ENCODE results near the gene METTL15. TPM values are rescaled to one million over a fixed set of nuclear protein-coding genes. Genes with fewer than 3 reads are reported as not detected.

Gene METTL15
- polyA plus RNA-seq, 1 donor (not counting 4 experiments of a cell fraction or from before 2014, with no cell fraction given) = 10.0 TPM

DNA sequence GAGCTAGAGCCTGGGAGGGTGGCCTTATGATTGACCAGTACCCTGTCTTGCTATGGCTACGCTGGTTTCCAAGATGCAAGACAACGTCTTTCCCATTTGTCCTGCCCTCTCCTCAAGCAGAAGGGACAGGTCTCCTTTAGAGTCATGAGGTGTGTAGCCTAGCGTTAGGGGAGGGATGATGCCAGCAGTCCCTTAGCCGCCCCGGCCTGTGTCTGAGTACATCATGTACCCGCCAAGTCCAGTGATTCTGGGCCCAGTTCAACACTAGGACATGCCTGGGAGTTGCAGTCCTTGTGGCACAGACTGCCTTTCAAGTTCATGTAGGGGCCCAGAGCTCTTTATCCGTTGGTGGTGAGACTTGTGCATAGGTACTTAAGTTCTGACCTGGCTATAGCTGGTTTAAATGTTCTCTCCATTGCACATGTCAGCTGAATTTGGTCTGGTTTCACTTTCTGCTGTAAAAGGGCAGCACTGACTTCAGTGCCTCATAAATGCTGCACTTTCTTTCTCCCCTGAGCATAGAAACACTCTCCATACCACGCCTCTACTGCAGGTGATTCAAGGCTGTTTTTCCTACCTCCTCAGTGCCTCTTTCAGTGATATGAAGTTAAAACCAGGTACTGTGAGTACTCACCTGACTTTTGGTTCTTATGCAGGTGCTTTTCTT, 151.1 kb downstream of the METTL15 start:
- no peaks in the 10 kb centered on the region for H3K36me3 ChIP-seq (ENCODE audit: control insufficient read depth in 2 of 2, extremely low read depth in 1 of 2, insufficient read depth in 2 of 2, low read length in 2 of 2)
- TF ChIP-seq, protein P1, sequence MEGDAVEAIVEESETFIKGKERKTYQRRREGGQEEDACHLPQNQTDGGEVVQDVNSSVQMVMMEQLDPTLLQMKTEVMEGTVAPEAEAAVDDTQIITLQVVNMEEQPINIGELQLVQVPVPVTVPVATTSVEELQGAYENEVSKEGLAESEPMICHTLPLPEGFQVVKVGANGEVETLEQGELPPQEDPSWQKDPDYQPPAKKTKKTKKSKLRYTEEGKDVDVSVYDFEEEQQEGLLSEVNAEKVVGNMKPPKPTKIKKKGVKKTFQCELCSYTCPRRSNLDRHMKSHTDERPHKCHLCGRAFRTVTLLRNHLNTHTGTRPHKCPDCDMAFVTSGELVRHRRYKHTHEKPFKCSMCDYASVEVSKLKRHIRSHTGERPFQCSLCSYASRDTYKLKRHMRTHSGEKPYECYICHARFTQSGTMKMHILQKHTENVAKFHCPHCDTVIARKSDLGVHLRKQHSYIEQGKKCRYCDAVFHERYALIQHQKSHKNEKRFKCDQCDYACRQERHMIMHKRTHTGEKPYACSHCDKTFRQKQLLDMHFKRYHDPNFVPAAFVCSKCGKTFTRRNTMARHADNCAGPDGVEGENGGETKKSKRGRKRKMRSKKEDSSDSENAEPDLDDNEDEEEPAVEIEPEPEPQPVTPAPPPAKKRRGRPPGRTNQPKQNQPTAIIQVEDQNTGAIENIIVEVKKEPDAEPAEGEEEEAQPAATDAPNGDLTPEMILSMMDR (optimal IDR thresholded peaks at IDR 0.05 in 1 of 3, IDR thresholded peaks at IDR 0.05 in 1 of 3, conservative IDR thresholded peaks at IDR 0.05 in 1 of 3; ENCODE audit: extremely low read depth in 1 of 3, insufficient read depth in 2 of 3, low read length in 3 of 3) = no peak
- no peak for TF ChIP-seq EZH2 (IDR thresholded peaks at IDR 0.05; ENCODE audit: low read length)
- no peak overlapping the region for H3K27ac ChIP-seq (ENCODE audit: control insufficient read depth, insufficient read depth, low read length)
- H3K4me2 ChIP-seq (ENCODE audit: control insufficient read depth, extremely low read depth, insufficient read depth, low read depth, low read length) = no peak overlapping the region
- no peak overlapping the region for H2AFZ ChIP-seq (ENCODE audit: control insufficient read depth, low read length)
- no peaks in the 10 kb centered on the region for H3K9me3 ChIP-seq (ENCODE audit: control insufficient read depth, low read depth, low read length)
- H3K4me1 ChIP-seq (ENCODE audit: control insufficient read depth, extremely low read depth, insufficient read depth, low read length) = no peaks in the 10 kb centered on the region
- H3K27me3 ChIP-seq (ENCODE audit: control insufficient read depth, extremely low read depth, insufficient read depth, low read length) = no peaks in the 10 kb centered on the region
- no peak overlapping the region for H3K4me3 ChIP-seq (ENCODE audit: control insufficient read depth in 2 of 3, extremely low read depth in 1 of 3, insufficient read depth in 2 of 3, low read depth in 1 of 3, low read length in 3 of 3)
- no peaks in the 10 kb centered on the region for H3K9me1 ChIP-seq (ENCODE audit: control insufficient read depth, extremely low read depth, insufficient read depth, low read length)
- FAIRE-seq (no peak), DNase-seq (ENCODE audit: low read depth, low spot score) (no peak)
- no peaks in the 10 kb centered on the region for H3K79me2 ChIP-seq (ENCODE audit: control insufficient read depth, insufficient read depth, low read length)
- dilution Hi-C loops (cut with MboI; ENCODE audit: extremely low pct_ligation_motif_present, low sequenced_read_pairs) = no loop called here
- no peaks in the 10 kb centered on the region for H4K20me1 ChIP-seq (ENCODE audit: control insufficient read depth, extremely low read depth, insufficient read depth, low read length)
- no peak overlapping the region for H3K9ac ChIP-seq (ENCODE audit: control insufficient read depth, extremely low read depth, insufficient read depth, low read length)

DNA sequence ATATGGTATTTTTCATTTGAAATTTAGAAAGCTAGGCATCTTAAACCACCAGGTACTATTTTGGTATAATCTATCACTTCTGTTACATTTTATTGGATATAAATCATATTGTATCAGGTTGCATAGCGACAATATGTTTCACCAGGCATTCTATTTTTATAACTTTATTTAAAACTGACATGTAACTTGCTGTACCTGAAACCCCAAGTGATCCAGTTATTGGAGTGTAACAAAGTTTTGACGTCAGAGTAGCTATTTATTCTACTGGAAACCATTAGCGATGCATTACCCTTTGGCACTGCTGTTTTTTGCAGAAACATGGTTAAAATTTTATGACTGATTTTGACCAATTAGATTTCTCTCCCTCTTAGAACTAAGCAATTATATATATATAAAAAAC, 160.7 kb downstream of the METTL15 start:
- dilution Hi-C loops (cut with MboI; ENCODE audit: extremely low pct_ligation_motif_present, low sequenced_read_pairs) = no loop called here
- Histone ChIP-seq H3K4me2 (ENCODE audit: control insufficient read depth, extremely low read depth, insufficient read depth, low read depth, low read length) (no peak overlapping the region), H4K20me1 (ENCODE audit: control insufficient read depth, extremely low read depth, insufficient read depth, low read length) (no peaks in the 10 kb centered on the region), H3K9me1 (ENCODE audit: control insufficient read depth, extremely low read depth, insufficient read depth, low read length) (no peaks in the 10 kb centered on the region), H2AFZ (ENCODE audit: control insufficient read depth, low read length) (no peak overlapping the region), H3K27ac (ENCODE audit: control insufficient read depth, insufficient read depth, low read length) (no peak overlapping the region), H3K36me3 (ENCODE audit: control insufficient read depth in 2 of 2, extremely low read depth in 1 of 2, insufficient read depth in 2 of 2, low read length in 2 of 2) (no peaks in the 10 kb centered on the region), H3K9me3 (ENCODE audit: control insufficient read depth, low read depth, low read length) (no peaks in the 10 kb centered on the region), H3K4me1 (ENCODE audit: control insufficient read depth, extremely low read depth, insufficient read depth, low read length) (no peaks in the 10 kb centered on the region), H3K27me3 (ENCODE audit: control insufficient read depth, extremely low read depth, insufficient read depth, low read length) (no peaks in the 10 kb centered on the region), H3K4me3 (ENCODE audit: control insufficient read depth in 2 of 3, extremely low read depth in 1 of 3, insufficient read depth in 2 of 3, low read depth in 1 of 3, low read length in 3 of 3) (no peak overlapping the region), H3K79me2 (ENCODE audit: control insufficient read depth, insufficient read depth, low read length) (no peaks in the 10 kb centered on the region), H3K9ac (ENCODE audit: control insufficient read depth, extremely low read depth, insufficient read depth, low read length) (no peak overlapping the region)
- no peak for TF ChIP-seq EZH2 (IDR thresholded peaks at IDR 0.05; ENCODE audit: low read length)
- TF ChIP-seq, protein P1 (optimal IDR thresholded peaks at IDR 0.05 in 1 of 3, IDR thresholded peaks at IDR 0.05 in 1 of 3, conservative IDR thresholded peaks at IDR 0.05 in 1 of 3; ENCODE audit: extremely low read depth in 1 of 3, insufficient read depth in 2 of 3, low read length in 3 of 3) = no peak
- no peak for DNase-seq (ENCODE audit: low read depth, low spot score)
- no peak for FAIRE-seq

Measured in keratinocyte (primary cell).